GM12865 (cell line): ENCODE data around the gene PARVG.

Experiments used
- DNase-seq: peaks from one replicate; pipeline ENCODE4 v3.0.0; 2010; ENCODE audit warnings: low read depth
- H3K4me3 ChIP-seq: 2 replicates; pipeline ENCODE4 v1.5.1; 2011; ENCODE audit warnings: mild to moderate bottlenecking, low read depth, low read length, control low read depth
- TF ChIP-seq, protein P1 (sequence below): IDR thresholded peaks from 2 replicates; pipeline ENCODE4 v1.5.1; 2011; ENCODE audit warnings: low read length, control low read depth, low read depth, inconsistent platforms; ENCODE audit not compliant: insufficient read depth; ENCODE audit errors: missing control alignments

Gene PARVG

DNA sequence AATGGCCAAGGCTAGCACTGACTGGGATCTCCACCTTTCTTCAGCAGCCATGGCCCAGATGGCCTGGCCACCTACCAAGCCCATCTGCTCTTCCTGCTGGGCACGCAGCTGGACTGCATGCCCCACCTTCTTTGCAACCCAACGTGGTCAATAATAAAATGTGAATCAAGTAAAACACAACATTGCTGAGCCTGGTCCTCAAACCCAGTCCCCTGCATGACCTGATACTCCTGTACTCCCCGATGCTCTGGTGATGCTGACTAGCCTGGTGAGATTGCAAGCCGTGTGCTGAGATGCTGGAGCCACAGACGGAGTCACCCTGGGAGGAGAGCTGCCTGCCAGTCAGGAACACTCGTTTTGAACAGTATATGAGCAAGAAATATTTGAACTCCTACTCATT is 34.0 kb downstream of the PARVG start:
- TF ChIP-seq, protein P1, sequence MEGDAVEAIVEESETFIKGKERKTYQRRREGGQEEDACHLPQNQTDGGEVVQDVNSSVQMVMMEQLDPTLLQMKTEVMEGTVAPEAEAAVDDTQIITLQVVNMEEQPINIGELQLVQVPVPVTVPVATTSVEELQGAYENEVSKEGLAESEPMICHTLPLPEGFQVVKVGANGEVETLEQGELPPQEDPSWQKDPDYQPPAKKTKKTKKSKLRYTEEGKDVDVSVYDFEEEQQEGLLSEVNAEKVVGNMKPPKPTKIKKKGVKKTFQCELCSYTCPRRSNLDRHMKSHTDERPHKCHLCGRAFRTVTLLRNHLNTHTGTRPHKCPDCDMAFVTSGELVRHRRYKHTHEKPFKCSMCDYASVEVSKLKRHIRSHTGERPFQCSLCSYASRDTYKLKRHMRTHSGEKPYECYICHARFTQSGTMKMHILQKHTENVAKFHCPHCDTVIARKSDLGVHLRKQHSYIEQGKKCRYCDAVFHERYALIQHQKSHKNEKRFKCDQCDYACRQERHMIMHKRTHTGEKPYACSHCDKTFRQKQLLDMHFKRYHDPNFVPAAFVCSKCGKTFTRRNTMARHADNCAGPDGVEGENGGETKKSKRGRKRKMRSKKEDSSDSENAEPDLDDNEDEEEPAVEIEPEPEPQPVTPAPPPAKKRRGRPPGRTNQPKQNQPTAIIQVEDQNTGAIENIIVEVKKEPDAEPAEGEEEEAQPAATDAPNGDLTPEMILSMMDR = no peak
- no peak overlapping the region for H3K4me3 ChIP-seq
- no peak for DNase-seq

DNA sequence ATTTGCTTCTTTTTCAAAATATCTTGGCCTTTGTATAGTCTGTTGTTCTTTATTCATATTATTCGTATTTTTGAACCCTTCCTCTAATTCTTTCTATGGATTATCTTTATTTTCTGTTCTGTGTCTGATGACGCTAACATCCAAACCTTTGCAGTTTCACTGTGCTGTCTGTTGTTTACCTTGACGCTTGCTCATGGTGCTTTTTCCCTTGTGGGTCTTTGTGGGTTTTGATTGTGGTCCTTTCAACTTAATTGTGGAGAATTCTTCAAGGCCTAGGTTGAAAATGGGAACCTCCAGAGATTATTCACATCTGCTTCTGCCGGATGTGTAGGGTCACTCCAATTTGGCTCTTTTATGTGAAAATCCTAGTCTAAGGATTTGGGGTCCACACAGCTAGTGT is 34.6 kb downstream of the PARVG start:
- H3K4me3 ChIP-seq = no peak overlapping the region
- TF ChIP-seq, protein P1 = no peak
- no peak for DNase-seq

DNA sequence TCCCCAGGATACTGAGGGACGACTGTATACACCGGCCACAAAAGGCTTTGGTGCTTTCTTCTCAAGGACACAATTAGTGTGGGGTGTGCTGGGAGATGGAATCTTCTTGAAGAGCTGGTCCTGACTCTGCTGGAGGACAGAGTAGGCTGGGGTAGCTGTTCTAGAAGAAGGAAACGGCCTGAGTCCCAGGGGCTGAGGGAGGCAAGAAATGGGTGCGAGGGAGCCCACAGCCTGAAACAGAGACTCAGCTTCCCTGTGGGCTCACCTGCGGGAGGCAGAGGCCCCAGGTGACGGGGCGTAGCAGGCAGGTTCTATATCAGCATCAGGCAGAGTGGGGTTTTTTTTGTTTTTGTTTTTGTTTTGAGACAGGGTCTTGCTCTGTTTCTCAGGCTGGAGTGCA is 36.6 kb downstream of the PARVG start:
- H3K4me3 ChIP-seq = no peak overlapping the region
- no peak for DNase-seq
- TF ChIP-seq, protein P1 = no peak

DNA sequence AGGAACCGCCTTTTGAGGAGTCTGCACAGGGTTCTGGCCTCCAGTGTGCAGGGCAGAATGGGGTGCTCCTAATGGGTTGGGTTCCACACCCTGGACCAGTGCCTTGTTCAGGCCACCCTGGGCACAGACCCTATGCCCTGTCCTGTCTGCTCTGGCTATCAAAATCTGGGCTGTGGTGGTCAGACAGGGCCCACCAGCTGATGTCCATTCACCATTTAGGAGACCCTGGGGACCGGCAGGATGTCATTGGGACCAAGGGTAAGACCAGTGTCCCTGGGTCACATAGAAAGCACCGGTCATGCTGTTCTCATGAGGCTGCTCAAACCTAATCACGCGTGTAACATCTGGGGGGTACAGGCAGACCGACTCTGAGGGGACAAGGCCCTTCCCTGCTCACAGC is 37.3 kb downstream of the PARVG start:
- DNase-seq = no peak
- H3K4me3 ChIP-seq = no peak overlapping the region
- TF ChIP-seq, protein P1 = no peak

DNA sequence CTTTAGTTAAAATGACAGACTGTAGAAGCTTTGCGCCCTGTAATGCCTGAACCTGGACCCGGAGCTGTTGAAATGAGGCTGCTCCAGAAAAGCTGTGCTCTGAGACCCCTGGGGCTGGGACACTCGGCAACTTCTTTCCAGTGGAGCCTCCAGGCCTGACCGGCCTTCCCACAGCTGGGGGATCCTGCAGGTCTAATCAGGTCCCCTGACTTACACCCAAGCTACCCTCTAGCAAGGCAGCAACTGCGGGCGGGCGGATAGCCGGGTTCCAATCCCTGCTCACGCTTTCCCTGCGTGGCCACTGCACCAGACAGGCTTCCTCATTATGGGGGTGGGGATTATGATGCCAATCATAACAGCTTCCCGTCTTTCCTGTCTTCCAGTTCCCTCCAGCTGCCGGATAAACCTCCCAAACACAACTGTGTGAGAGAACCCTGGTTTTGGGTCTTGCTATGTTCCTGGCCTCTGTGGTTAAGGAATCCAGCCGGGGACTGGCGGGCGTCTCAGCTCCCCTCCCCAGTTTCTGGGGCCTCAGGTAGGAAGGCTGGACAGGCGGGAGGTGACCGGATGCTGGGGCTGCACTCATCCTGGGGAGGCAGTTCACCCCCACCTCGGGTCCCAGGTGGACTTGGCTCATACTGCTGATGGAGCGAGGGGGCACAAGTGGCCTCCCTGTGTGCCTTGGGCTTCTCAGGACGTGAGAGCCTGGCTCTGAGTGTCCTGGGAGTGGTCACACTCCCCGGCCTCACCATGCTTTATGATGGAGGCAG is 38.6 kb downstream of the PARVG start:
- no peak overlapping the region for H3K4me3 ChIP-seq
- DNase-seq = no peak
- TF ChIP-seq, protein P1 = no peak

DNA sequence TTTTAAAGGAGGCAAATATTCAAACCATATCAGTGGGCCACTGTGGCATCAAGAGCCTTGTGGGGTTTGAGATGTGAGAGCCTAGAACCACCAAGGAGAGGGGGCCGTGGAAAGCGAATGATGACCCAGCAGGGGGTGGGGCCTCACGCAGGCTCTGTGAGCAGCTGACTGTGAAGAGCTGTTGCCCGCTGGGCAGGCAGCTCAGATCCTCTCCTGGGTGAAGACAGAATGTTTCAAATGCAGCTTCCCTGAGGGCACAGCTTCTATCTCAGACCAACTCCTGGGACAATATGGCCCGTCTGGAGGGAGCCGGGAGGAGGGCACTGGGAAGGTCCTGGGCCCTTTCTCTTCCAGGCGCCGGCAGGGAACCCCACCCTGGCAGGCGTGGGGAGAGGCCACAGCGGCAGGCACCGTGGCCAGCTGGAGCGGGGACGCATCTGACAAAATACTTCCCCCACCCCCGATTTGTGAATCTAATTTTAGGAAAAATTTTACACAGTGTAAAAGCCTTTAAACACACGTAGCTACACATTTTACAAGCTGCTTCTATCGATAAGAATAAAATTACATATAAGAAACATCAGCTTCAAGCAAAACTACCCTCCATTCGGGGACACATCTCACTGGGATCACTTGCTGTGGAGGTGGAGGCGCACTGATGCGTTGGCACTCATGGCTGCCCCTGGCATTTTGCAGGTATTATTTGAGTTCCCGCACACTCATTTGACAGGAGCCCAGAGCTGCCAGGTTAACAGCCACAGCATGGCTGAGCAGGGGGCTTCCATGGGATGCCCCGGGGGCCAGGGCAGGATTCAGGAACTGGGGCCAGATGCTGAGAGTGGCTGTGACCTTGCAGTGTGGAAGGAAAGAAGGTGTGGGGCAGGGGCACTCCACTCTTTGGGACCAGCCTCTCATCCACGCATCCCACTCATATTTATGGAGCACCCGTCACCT is 40.3 kb downstream of the PARVG start:
- no peak for DNase-seq
- TF ChIP-seq, protein P1 = no peak
- no peak overlapping the region for H3K4me3 ChIP-seq
